Activated T-helper 1 cell treated with anti-CD3 and anti-CD28 coated beads, Interleukin-2, amount 50 U/mL, for 16 hours (primary cell): Measurements from ENCODE around the gene HES5.

Experiments
- DNase-seq, 2 donors: peaks; one replicate each; pipeline ENCODE4 v3.0.0-alpha.2; 2020; ENCODE audit warnings: low read depth in 1 of 2, low spot score in 1 of 2

The HES5 gene

DNA sequence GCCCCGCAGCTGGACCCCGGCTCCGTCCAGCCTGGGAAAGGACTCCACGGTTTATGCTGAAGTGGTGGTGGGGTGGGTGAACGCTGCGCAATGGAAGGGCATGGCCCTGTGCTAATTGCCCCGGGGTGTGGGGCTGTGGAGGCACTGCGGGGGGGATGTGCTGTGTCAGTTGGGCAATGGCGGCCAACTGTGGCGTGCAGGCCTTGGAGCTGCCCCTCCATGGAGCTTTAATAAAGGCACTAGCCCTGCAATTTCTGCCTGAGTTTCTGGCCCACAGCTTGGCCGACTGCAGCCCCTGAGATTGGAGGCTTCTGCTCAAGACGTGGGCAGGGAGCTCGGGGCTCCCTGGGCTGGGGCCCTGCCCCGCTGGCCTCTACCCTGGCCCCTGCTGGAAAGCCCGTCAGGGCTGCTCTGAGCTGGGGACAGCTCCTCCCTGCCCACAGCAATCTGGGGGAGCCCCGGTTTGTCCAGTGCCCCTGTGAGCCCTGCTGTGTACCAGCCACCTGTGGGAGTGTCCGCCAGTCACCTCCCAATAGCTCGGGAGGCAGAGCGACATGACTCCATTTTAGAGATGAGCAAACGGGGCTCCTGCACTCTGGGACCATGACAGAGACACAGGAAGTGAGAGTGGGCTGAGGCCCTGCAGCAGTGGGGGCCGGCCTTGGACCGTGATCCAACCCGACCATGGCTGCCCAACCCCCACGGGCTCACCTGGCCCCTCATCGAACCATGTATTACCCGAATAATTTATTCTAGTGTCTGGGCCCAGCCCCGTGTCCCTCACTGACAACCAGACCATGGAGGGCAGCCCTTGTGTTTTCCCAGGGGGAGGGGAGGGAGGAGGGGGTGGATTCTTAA is 17.4 kb upstream of the HES5 start:
- no peak for DNase-seq

DNA sequence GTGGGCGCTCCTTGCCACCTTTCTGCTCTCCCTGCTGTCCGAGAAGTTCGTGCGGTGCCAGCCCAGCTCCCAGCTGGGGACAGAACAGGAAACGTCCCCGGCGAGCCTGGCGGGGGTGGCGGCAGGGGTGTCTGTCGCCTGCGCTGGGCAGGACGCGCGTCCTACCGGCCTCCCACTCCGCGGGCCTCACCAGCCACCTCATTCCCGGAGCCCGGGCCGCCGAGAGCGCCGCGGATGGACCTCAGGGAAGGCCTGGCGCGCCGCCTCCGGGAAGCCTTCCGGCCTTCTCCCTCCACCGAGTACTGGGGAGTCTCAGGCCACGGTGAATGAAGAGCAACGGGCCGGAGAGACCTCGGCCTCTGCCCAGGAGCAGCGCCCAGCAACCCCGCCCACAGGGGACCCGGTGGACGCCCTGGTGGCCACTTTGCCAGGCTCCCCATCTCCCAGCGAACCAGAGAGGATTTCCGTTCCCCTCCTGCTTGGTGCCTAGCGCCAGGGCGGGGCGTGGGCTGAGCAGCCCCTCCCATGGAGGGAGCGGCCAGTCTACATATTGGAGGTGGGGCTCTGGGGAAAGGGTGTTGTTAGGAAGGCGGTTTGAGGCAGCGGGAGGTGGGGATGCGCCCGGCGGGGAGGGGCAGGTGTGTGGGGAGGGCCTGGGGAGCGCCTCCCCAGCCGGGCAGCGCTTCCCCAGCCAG is 16.6 kb upstream of the HES5 start:
- peak; percentile 57 to 64 for DNase-seq

DNA sequence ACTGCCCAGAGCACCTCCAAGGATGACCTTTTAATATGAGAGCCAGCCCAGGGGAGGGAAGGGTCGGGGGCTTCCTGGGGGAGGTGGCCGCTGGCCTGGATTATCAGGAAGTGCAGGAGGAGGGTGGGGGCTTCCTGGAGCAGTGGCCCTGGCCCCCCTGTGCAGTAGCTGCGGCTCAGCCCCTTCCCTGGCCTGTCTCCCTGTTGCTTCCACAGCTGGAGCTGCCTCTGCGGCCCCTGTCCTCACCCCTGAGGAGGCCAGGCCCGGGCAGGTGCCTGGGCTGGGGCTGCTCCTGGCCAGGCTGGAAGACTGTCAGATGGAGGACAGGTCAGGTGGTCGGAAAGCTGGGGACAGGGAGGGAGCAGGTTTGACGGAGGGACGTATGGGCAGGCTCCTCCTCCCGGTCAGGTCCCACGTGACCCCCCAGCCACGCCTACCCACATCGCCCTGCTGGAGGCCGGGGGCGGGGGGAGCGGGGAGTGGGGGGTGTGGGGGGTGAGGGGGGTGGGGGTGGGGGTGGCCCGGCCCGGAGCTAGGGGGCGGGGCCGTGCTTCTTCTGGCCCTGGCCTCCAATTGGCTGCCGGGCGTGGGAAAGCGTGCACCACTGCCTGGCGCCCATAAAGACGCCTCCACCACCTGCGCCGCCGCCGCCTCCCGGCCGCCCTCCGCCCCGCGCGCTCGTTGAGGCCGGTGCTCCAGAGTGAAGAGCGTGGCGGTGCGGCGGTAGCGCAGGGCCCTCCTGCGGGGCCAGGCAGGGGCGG is 15.9 kb upstream of the HES5 start:
- DNase-seq, result peak; percentile 74 to 79

DNA sequence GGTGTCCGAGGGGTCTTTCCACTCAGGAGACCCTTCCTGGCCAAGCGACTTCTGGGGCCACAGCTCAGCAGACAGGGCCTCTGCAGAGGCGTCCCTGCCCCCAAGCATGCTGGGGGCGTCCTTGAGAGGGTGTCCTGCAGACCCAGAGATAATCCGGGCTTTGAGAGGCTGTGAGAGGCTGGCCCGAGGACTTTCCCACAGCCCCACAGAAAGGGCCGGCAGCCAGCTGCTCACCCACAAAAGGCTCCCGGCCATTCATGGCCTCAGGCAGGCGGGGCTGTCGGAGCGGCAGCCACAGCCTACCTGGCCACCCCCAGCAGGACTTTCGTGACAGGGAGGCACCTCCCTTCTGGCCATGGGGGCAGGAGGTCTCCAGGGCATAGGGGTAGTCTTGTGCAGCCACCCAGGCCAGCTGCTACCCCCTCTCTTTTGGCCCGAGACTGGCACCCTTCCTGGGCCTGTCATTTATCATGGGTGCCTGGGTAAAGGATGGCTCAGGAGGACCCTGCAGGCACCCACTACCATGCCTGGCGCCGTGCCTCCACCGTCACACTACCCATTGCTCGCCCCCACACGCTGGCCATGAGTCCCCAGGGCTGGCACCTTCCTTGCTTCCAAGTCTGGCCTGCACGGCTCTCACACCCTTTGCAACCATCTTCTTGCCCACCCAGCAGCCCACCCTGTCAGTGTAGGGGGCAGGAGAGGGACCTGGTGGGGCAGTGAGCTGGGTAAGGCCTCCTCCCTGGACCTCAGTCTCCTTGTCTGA is 15.0 kb upstream of the HES5 start:
- DNase-seq, result no peak

DNA sequence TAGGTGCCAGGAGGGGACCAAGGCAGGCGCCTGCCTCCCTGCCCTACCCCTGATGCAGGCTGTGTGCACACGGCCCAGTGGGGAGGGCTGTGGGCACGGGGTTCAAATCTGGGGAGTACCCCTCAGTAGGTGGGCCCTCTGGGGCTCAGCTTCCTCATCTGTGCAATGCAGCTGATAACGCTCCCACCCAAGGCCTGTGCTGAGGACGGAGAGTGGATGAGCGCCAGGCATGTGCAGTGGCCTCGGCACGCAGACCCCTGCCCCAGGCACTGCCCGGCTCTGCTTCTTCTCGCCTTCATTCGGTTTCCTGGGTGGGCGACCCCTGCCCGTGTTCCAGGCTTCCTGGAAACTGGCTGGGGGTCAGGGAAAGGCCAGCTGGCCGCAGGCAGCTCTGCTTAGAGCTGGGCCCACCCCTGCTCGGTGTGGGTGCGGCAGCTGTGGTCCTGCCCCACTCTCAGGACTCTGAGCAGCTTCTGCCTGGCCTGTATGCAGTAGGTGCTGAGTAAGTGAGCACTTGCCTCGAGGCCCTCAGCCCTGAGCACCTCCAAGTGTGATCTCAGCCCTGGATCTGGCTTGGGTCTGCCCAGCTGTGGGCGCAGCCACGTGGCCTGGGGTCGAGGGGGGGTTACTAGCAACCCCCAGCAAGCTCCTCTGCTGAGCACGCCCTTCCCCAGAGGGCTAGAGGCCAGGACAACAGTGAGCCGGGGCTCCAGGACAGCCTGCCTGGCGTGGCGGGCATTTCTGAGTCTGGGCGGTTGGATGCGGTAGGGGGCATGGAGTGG is 14.2 kb upstream of the HES5 start:
- DNase-seq, result no peak

DNA sequence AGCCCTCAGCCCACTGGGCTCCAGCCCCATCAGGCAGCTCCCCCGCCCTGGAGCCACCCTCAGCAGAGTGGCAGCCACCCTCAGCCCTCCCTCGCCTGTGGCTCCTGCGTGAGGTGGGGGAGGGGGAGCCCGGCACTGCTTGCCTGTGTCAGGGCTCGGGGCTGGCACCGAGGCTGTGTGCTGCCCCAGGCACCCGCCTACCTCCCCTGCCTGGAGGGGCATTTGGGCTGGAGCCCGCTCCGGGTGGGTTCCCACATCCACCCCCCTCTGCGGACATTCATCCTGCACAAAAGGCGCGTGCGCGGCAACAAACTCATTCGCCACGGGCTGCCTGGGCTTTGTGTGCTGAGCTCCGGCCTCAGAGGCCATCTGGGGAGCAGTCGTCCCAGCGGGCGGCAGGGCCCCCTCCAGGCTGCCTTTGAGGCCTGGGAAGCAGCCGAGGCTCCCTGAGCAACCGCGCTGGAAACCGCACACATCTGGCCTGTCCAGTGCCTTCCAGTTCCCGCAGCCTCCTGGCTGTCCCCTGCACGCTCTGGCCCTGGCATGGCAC is 13.6 kb upstream of the HES5 start:
- no peak for DNase-seq

DNA sequence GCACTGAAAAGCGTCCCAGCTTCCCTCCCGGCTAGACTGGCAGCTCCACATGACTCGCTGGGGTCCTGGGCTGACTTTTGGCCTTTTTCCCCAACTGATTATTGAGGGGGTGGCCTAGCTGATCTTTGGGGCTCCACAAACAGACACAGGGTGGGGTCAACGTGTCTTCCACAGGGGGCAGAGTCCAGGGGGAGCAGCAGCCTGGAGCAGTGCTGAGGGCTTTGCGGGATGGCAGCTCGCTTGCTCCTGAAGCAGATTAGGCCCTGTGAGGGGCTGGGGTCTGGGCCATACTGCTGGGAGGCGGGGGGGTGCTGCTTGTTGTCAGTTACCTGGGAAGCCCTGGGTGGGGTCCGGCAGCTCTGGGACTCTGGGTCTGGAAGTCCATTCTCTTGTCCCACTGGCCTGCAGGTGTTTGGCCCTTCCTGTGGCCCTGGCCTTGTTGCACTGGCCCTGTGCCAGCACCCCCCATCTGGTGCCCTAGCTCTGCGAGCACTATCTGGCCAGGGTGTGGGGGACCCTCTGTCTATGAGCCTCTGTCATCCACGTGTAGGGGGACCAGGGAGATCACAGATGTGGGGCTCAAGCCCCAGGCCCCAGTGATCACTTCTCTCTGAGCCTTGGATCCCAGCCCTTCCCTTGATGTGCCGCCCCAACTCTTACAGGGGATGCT is 12.3 kb upstream of the HES5 start:
- DNase-seq, result no peak

DNA sequence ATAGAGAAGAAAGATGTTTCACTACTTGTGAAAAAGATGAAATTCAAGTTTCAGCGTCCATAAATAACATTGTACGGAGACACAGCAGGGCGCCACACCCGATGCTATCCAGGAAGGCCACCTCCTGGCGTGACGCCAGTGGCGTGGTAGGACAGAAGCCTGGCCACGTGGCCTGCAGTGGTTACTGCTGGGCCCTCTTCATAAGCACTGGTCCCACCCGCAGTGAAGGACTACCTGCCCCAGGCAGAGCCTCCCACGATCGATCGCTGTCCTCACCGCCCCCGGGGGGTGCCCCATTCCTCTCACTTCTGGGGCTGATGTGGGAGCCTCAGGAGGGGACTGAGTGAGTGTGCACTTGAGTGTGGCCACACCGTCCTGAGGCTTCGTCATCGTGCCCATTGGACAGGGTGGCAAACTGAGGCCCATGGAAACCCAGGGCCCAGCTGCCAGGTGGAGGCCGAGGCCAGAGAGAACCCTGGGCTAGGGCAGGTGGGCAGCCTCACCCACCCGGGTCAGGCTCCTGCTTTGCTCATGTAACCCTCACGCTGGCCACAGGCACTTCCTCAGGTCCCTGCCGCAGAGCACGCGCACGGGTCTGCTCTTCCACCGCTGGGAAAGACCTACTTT is 11.7 kb upstream of the HES5 start:
- DNase-seq, result no peak

DNA sequence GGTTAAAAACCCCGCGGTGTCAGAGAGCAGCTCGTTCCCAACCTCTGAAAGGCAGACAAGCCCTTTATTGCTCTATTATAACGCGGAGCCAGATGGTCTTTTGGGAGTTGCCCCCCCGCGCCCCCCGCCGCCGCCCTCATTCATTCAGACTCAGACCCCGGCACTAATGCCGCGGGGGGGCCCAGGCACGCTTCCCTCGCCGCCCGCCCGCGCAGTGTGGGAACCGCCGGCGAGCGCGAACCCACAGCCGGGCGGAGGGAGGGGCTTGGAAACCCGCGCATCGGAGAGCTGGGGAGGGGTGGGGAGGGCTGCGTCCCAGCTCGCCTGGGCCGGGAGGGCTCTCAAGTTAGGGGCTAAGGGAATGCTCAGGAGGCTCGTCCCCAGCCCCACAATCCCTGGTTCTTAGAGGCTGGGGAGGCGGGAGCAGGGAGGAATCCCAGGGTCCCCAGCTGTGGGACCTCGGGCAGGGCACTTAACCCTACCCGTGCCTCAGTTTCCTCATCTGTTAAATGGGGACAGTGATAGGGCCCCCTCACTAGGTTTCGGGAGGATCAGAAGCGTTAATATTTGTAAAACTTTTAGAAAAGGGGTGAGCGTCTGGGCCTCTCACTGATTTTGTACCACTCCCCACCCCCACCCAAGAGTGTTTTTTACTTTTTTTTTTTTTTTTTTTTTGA is 10.9 kb upstream of the HES5 start:
- DNase-seq, result no peak

DNA sequence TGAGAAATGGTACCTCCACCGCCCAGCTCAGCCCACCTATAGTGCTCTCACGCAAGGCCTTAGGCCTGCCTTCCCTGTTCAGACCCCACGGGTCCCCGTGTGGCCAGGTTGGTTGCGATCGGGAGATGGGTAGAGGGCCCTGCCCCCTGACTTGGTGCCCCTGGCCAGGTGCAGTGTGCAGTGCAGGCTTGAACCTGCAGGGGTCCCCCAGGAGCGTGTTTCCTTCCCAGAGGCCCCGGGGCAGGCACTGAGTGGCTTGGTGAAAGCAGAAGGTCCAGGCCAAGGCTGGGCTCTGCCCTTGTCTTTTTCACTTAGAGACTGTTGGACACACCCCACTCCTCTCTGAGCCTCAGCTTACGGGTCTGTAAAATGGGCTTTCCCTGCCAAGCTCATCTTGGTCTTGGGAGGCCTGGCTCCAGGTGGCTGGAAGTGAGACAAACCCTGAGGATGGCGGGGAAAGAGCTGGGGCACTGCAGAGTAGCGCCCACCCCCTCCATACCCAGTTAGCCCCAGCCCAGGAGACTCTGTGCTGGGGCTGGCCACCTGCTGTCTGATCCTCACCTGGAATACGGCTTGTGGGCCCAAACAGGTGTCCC is 9.3 kb upstream of the HES5 start:
- no peak for DNase-seq

DNA sequence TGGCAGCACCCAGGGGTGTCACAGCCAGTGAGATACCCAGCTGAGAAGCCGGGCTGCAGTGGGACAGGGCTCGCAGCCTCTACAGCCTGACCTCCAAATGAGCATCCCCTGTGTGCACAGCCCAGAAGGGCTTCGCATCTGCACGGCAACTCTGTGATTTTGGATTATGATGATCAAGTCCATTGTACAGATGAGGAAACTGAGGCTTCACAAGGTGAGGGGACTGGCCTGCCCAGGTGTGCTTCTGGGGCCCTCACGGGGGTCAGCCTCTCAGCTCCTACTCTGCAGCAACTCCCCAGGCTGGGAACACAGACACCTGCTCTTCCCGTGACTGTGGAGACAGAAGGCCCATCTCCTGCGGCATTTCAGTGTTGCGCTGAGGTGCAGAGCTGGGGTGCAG is 8.8 kb upstream of the HES5 start:
- DNase-seq, result no peak

DNA sequence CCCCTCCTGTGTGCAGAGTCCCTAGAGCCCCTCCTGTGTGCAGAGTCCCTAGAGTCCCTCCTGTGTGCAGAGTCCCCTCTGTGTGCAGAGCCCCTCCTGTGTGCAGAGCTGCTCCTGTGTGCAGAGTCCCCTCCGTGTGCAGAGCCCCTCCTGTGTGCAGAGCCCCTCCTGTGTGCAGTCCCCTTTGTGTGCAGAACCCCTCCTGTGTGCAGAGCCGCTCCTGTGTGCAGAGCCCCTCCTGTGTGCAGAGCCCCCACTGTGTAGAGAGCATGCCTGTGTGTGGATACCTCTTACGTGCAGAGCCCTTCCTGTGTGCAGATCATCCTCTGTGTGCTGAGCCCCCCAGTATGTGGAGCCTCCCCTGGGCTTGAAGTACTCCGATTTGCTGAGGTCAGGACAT is 8.3 kb upstream of the HES5 start:
- no peak for DNase-seq

DNA sequence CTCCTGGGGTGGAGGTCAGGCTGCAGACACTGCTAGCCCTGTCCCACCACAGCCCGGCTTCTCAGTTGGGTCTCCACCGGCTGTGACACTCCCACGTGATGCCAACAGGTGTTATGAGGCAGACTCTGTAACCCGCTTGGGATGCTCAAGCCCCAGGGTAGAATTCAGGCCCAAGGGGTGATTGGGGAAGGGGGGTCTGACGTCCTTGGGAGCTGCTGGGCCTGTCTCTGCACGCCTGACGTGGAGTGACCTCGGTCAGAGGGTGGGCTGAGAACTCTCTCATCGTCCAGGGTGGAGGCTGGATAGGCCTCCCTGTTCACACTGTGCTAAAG is 7.7 kb upstream of the HES5 start:
- DNase-seq, result no peak

DNA sequence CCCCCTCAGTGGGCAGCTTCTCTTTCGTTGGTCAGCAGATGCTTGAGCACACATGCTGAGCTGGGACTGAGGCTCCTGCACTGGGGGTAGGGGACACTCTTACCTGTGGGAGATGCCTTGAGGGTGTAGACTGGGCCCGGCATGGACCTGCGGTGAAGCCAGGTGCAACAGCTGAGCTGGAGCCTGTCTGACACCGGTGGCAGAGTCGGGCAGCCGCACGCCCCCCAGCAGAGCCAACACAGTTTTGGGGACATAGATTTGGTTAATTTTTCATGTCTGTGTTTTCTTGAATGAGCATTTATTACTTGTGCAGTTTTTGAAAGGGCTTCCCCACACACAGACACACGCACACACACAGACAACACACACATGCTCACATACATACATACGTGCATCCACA is 5.9 kb upstream of the HES5 start:
- no peak for DNase-seq

DNA sequence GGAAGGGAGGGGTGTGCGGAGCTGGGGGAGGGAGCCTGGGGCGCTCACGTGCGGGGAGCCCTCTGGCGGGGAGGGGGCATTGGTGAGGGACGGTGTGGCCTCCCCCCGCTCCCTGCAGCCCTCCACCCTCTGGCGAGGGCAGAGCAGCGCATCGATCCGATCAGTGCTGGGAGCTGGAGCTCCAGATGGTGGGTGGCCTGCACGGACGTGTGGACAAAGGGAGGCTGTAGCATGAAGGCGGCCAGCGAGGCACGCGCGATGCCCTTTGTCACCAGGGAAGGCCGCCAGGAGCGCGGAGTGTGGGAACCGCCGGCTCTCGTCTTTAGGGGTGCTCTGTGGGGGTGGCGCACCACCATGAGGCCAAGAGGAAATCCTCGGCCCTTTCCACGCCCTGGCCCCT is 5.4 kb upstream of the HES5 start:
- DNase-seq, result no peak

DNA sequence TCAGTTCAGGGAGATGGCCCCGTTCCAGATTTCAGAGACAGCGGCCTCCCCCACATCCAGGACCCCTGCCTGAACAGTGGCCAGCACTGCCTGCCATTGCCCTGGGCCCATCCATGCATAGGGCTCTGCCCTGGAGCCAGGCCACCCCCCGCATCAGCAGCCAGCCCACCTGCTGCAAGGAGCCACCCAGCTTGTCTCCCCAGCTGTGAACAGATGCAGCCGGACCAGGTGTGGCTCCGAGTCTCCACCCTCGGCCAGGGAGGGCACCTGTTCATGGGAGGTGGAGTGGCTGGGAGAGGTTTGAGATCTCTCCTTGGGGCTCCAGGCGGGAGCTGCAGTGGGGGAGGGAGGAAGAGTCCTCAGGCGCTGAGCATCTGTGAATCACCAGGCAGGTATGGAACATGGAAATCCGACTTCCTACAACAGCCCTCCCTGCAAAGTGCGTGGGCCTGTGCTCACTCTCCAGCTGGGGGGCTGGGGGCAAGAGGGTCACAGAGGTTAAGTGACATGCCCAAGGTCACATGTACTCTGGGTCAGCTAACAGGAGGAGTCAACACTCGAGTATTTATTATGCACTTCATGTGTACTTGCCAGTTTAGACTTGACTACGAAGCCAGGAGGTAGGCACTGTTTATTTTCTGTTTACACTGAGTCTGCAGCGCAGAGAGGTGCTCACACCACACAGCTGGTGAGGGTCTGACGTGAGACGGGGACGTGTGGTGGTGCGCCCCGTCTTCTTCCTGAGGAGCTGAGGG is 4.8 kb upstream of the HES5 start:
- no peak for DNase-seq

DNA sequence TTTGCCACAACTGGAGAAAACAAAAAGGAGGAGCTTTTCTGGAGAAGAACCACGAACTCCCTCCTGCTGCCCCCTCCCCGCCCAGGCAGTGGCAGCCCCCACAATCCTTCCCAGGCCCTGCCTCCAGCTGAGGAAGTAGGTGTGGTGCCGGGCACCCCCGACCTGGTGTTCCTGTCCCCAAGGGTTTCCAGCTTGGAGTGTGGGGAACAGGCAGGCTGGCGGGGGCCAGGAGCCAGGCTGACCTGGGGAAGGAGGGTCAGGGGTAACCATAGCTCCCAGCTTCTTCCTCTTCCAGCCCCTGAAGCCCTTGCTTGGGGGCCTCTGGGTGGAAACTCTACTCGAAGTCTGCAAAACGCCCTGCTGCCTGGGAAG is 4.2 kb upstream of the HES5 start:
- no peak for DNase-seq

DNA sequence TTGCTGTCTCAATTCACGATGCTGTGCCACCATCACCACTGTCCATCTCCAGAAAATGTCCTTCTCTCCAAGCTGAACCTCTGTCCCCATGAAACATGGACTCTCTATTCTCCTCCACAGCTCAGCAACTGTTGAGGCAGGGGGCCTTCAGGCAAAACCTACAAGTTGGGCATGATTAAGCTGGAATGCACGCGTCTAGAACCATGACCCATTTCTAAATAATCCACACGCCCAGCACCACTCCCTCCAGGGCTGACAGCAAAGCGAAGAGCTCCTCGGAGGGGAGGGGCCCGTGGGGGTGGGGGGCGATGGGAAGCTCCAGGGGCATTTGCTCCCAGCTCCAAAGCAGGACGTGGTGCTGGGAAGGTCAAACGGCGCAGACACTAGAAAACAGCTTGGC is 3.3 kb upstream of the HES5 start:
- no peak for DNase-seq
